ENCODE results near the gene IFIT1B.

DNA sequence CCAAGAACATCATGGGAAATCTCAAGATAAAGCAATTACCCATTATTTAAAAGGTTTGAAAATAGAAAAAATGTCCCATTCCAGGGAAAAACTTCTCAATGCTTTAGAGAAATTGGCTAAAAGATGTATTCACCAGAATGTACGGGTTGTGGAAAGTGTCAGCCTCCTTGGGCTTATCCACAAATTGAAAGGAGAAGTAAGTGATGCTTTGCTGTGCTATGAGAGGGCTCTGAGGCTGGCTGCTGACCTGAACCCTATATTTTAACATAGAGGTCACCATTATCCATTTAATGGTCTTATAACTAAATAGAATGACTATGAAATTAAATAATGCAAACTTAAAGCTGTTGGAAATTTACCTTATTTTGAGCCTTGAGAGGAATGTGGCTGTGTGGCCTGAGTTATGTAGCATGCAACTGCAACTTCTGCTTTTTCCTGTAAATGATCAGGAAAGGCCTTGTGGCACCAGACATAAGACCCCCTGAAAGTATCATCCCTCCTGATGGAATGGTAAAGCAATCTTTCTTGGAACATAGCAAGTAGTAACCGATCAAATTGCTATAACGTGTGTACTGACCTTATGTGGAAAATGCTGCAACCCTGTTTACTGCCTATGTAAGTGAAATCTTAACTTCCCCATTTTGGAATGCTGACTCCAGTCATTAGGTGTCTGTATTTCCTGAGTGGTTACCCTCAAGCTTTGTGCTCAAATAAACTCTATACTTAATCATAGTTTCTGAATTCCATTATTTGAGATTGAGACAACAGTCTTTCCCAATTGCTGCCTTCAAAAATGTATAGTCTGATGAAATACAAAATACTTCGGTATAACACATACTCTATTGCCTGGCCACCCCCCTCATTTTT lies 6.9 kb downstream of the IFIT1B start:
- TF ChIP-seq, protein P1, sequence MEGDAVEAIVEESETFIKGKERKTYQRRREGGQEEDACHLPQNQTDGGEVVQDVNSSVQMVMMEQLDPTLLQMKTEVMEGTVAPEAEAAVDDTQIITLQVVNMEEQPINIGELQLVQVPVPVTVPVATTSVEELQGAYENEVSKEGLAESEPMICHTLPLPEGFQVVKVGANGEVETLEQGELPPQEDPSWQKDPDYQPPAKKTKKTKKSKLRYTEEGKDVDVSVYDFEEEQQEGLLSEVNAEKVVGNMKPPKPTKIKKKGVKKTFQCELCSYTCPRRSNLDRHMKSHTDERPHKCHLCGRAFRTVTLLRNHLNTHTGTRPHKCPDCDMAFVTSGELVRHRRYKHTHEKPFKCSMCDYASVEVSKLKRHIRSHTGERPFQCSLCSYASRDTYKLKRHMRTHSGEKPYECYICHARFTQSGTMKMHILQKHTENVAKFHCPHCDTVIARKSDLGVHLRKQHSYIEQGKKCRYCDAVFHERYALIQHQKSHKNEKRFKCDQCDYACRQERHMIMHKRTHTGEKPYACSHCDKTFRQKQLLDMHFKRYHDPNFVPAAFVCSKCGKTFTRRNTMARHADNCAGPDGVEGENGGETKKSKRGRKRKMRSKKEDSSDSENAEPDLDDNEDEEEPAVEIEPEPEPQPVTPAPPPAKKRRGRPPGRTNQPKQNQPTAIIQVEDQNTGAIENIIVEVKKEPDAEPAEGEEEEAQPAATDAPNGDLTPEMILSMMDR (IDR thresholded peaks at IDR 0.05) = no peak
- TF ChIP-seq POLR2AphosphoS5 (IDR thresholded peaks at IDR 0.05) (no peak), EP300 (IDR thresholded peaks at IDR 0.05; ENCODE audit: low read depth) (no peak)

All from transverse colon (tissue), 4 donors.